Stimulated activated CD4-positive, alpha-beta T cell treated with anti-CD3 and anti-CD28 coated beads, Interleukin-1b, Interleukin-23, amount 100 ng/mL, for 1 hour (primary cell): ENCODE measurements around the gene KCNQ1.

Experiments
- DNase-seq, 2 donors: peaks; one replicate each; pipeline ENCODE4 v3.0.0-alpha.2; 2020; ENCODE audit warnings: low read depth in 2 of 2

The KCNQ1 gene

GRCh38 chr11:2685566-2686359 is 241.0 kb downstream of the KCNQ1 start:
- no peak for DNase-seq

GRCh38 chr11:2686360-2687222 is 241.8 kb downstream of the KCNQ1 start:
- DNase-seq = no peak

- no peak for DNase-seq
Observed at GRCh38 chr11:2687223-2687530, 242.4 kb downstream of the KCNQ1 start.

- DNase-seq = no peak
Observed at GRCh38 chr11:2687782-2688191, 243.0 kb downstream of the KCNQ1 start.

GRCh38 chr11:2688381-2689231 is 243.8 kb downstream of the KCNQ1 start:
- no peak for DNase-seq

GRCh38 chr11:2689651-2690575 is 245.1 kb downstream of the KCNQ1 start:
- DNase-seq = no peak

GRCh38 chr11:2690596-2691354 is 246.0 kb downstream of the KCNQ1 start:
- no peak for DNase-seq

GRCh38 chr11:2691355-2691761 is 246.6 kb downstream of the KCNQ1 start:
- no peak for DNase-seq

GRCh38 chr11:2691991-2692875 is 247.4 kb downstream of the KCNQ1 start:
- DNase-seq = no peak

GRCh38 chr11:2693271-2694261 is 248.8 kb downstream of the KCNQ1 start:
- no peak for DNase-seq

- no peak for DNase-seq
Observed at GRCh38 chr11:2694495-2694894, 249.7 kb downstream of the KCNQ1 start.

GRCh38 chr11:2694995-2695939 is 250.5 kb downstream of the KCNQ1 start:
- no peak for DNase-seq

- no peak for DNase-seq
Observed at GRCh38 chr11:2696455-2696854, 251.6 kb downstream of the KCNQ1 start.

GRCh38 chr11:2697866-2698265 is 253.1 kb downstream of the KCNQ1 start:
- DNase-seq = no peak

GRCh38 chr11:2698386-2699184 is 253.8 kb downstream of the KCNQ1 start:
- DNase-seq = no peak

- DNase-seq = no peak
Observed at GRCh38 chr11:2699185-2699530, 254.3 kb downstream of the KCNQ1 start.
